WTC11 (cell line): ENCODE measurements around the gene SDK2. TPM values are rescaled to one million over a fixed set of nuclear protein-coding genes. Genes with fewer than 3 reads are reported as not detected.

Source experiments
- ATAC-seq: fragments of 200-7000 bp; cut with Tn5 transposase; 2 replicates; pipeline ENCODE4 v1.10.0; 2021; ENCODE audit warnings: mild to moderate bottlenecking, moderate library complexity
- CTCF ChIA-PET: fragments of 300-600 bp; sonication (Branson Sonifier 250); formaldehyde crosslinking; loops from one replicate; lab custom pipeline; 2021; ENCODE audit warnings: antibody characterized with exemption; lab: Charles Lee
- POLR2A ChIA-PET: fragments of 350-600 bp; sonication (Branson Sonifier 250); formaldehyde crosslinking; loops from one replicate; lab custom pipeline; 2021; ENCODE audit warnings: antibody characterized with exemption; lab: Charles Lee
- DNase-seq: peaks from one replicate; pipeline ENCODE4 v3.0.0; 2021; ENCODE audit warnings: low spot score
- H3K27ac Mint-ChIP-seq: 2 replicates; pipeline ENCODE4 v1.8.0; 2021; ENCODE audit warnings: mixed read lengths
- H3K27me3 Mint-ChIP-seq: 2 replicates; pipeline ENCODE4 v1.8.0; 2021; ENCODE audit warnings: low read depth, mild to moderate bottlenecking, moderate library complexity, mixed read lengths
- H3K36me3 Mint-ChIP-seq: 2 replicates; pipeline ENCODE4 v1.8.0; 2021; ENCODE audit warnings: mixed read lengths
- H3K4me1 Mint-ChIP-seq: 2 replicates; pipeline ENCODE4 v1.8.0; 2022; ENCODE audit warnings: mixed read lengths
- H3K4me3 Mint-ChIP-seq: 2 replicates; pipeline ENCODE4 v1.8.0; 2021; ENCODE audit warnings: mild to moderate bottlenecking, moderate library complexity, mixed read lengths
- H3K9me3 Mint-ChIP-seq: 2 replicates; pipeline ENCODE4 v1.8.0; 2021; ENCODE audit warnings: mixed read lengths
- CREM ChIP-seq: sonication (generic); formaldehyde crosslinking; IDR thresholded peaks from 2 replicates; pipeline ENCODE4 v1.8.1; 2022; ENCODE audit warnings: mild to moderate bottlenecking, missing genetic modification reagents, moderate library complexity
- E2F1 ChIP-seq: sonication (generic); formaldehyde crosslinking; IDR thresholded peaks from 2 replicates; pipeline ENCODE4 v1.8.0; 2022; ENCODE audit warnings: mild to moderate bottlenecking, missing genetic modification reagents
- ERG ChIP-seq: fragments of 250-450 bp; sonication (Bioruptor Pico); IDR thresholded peaks from 2 replicates; pipeline ENCODE4 v1.8.0; 2021; ENCODE audit warnings: mild to moderate bottlenecking
- FOXP1 ChIP-seq: sonication (generic); formaldehyde crosslinking; IDR thresholded peaks from 2 replicates; pipeline ENCODE4 v1.8.0; 2022; ENCODE audit warnings: missing genetic modification reagents, mild to moderate bottlenecking, moderate library complexity, borderline replicate concordance
- GABPB1 ChIP-seq: sonication (generic); formaldehyde crosslinking; IDR thresholded peaks from 2 replicates; pipeline ENCODE4 v1.8.1; 2023; ENCODE audit warnings: mild to moderate bottlenecking, missing genetic modification reagents
- GTF2I ChIP-seq: fragments of 250-450 bp; sonication (Bioruptor Pico); conservative IDR thresholded peaks from 2 replicates; pipeline ENCODE4 v1.4.0; 2021; ENCODE audit warnings: mild to moderate bottlenecking
- JAZF1 ChIP-seq: fragments of 250-450 bp; sonication (Bioruptor Pico); IDR thresholded peaks from 2 replicates; pipeline ENCODE4 v1.9.0; 2021; ENCODE audit warnings: moderate library complexity, mild to moderate bottlenecking, inconsistent platforms
- JUN ChIP-seq: sonication (generic); formaldehyde crosslinking; IDR thresholded peaks from 2 replicates; pipeline ENCODE4 v1.8.0; 2023; ENCODE audit warnings: mild to moderate bottlenecking, missing genetic modification reagents
- MYBL2 ChIP-seq: sonication (generic); formaldehyde crosslinking; IDR thresholded peaks from 2 replicates; pipeline ENCODE4 v1.8.1; 2023; ENCODE audit warnings: mild to moderate bottlenecking, moderate library complexity, missing genetic modification reagents
- PRRX2 ChIP-seq: fragments of 250-450 bp; sonication (Bioruptor Pico); IDR thresholded peaks from 2 replicates; pipeline ENCODE4 v1.8.0; 2021; ENCODE audit warnings: mild to moderate bottlenecking
- SMAD3 ChIP-seq: sonication (generic); formaldehyde crosslinking; IDR thresholded peaks from 2 replicates; pipeline ENCODE4 v1.8.0; 2022; ENCODE audit warnings: missing genetic modification reagents, mild to moderate bottlenecking, borderline replicate concordance
- ZBTB43 ChIP-seq: sonication (generic); formaldehyde crosslinking; IDR thresholded peaks from 2 replicates; pipeline ENCODE4 v1.8.1; 2023; ENCODE audit warnings: mild to moderate bottlenecking, missing genetic modification reagents
- ZNF396 ChIP-seq: fragments of 250-450 bp; sonication (Bioruptor Pico); IDR thresholded peaks from 2 replicates; pipeline ENCODE4 v1.8.0; 2021; ENCODE audit warnings: mild to moderate bottlenecking, moderate library complexity, borderline replicate concordance
- ZNF416 ChIP-seq: fragments of 250-450 bp; sonication (Bioruptor Pico); IDR thresholded peaks from 2 replicates; pipeline ENCODE4 v1.9.0; 2021; ENCODE audit warnings: mild to moderate bottlenecking, inconsistent platforms
- ZNF423 ChIP-seq: fragments of 250-450 bp; sonication (Bioruptor Pico); IDR thresholded peaks from 2 replicates; pipeline ENCODE4 v2.1.2; 2022; ENCODE audit warnings: mild to moderate bottlenecking, moderate library complexity
- total RNA-seq: library from RNA; stranded (reverse); gene quantifications from 3 replicates; pipeline ENCODE4 v1.2.3, GENCODE V29; 2021
- TF ChIP-seq, protein P1 (sequence below): sonication (generic); formaldehyde crosslinking; IDR thresholded peaks from 2 replicates; pipeline ENCODE4 v1.8.0; 2023; ENCODE audit warnings: mild to moderate bottlenecking, missing genetic modification reagents
- TF ChIP-seq, protein P2 (sequence below): sonication (generic); formaldehyde crosslinking; IDR thresholded peaks from 2 replicates; pipeline ENCODE4 v1.8.0; 2022; ENCODE audit warnings: mild to moderate bottlenecking, missing genetic modification reagents
- TF ChIP-seq, protein P3 (sequence below): sonication (generic); formaldehyde crosslinking; conservative IDR thresholded peaks from 2 replicates; pipeline ENCODE4 v1.8.1; 2023; ENCODE audit warnings: mild to moderate bottlenecking, low read depth, missing genetic modification reagents, moderate library complexity
- TF ChIP-seq, protein P4 (sequence below): sonication (generic); formaldehyde crosslinking; IDR thresholded peaks from 2 replicates; pipeline ENCODE4 v1.8.1; 2023; ENCODE audit warnings: mild to moderate bottlenecking, moderate library complexity, missing genetic modification reagents

Gene SDK2
- total RNA-seq, 1 experiment from 2014 or later, result 14.8 TPM

GRCh38 chr17:73549841-73550430 is 94.3 kb downstream of the SDK2 start:
- ChIA-PET POLR2A (no interaction called here), CTCF (interaction anchor here (1.1 to 1.7 kb wide), 3 partner anchors 9 to 120 kb away, joined by 3 to 5 read pairs (median 3); no protein-coding TSS in a partner anchor)
- DNase-seq (no peak), ATAC-seq (no peak)
- H3K27me3 Mint-ChIP-seq, result no peaks in the 10 kb centered on the region; the same call in 1 of the 2 replicates
- peaks cover 10% of the 10 kb centered on the region for H3K9me3 Mint-ChIP-seq
- H3K36me3 Mint-ChIP-seq, result peaks cover 4% of the 10 kb centered on the region; the same call in 1 of the 2 replicates
- H3K4me1 Mint-ChIP-seq, result peaks cover 61% of the 10 kb centered on the region
- H3K27ac Mint-ChIP-seq, result no peak overlapping the region
- TF ChIP-seq E2F1 (CRISPR knock-in tag), result no peak
- no peak for TF ChIP-seq FOXP1 (CRISPR knock-in tag)
- TF ChIP-seq MYBL2, result no peak
- TF ChIP-seq JAZF1 (CRISPR knock-in tag), result no peak
- TF ChIP-seq ZNF416 (CRISPR knock-in tag), result no peak
- no peak for TF ChIP-seq GTF2I
- no peak for TF ChIP-seq JUN (CRISPR knock-in tag)
- TF ChIP-seq ZNF396 (CRISPR knock-in tag), result no peak
- no peak for TF ChIP-seq ERG (CRISPR knock-in tag)
- H3K4me3 Mint-ChIP-seq, result no peak overlapping the region

- ChIA-PET CTCF (no interaction called here), POLR2A (interaction anchor here (0.6 kb wide), 1 partner anchor 47 kb away, joined by 3 read pairs; no protein-coding TSS in a partner anchor)
- no peak for ATAC-seq
These were observed 95.5 kb downstream of the SDK2 start for GRCh38 chr17:73548620-73549311.

More at GRCh38 chr17:73548620-73549311, 95.5 kb downstream of the SDK2 start:
- no peak overlapping the region for H3K4me3 Mint-ChIP-seq
- TF ChIP-seq, protein P1, sequence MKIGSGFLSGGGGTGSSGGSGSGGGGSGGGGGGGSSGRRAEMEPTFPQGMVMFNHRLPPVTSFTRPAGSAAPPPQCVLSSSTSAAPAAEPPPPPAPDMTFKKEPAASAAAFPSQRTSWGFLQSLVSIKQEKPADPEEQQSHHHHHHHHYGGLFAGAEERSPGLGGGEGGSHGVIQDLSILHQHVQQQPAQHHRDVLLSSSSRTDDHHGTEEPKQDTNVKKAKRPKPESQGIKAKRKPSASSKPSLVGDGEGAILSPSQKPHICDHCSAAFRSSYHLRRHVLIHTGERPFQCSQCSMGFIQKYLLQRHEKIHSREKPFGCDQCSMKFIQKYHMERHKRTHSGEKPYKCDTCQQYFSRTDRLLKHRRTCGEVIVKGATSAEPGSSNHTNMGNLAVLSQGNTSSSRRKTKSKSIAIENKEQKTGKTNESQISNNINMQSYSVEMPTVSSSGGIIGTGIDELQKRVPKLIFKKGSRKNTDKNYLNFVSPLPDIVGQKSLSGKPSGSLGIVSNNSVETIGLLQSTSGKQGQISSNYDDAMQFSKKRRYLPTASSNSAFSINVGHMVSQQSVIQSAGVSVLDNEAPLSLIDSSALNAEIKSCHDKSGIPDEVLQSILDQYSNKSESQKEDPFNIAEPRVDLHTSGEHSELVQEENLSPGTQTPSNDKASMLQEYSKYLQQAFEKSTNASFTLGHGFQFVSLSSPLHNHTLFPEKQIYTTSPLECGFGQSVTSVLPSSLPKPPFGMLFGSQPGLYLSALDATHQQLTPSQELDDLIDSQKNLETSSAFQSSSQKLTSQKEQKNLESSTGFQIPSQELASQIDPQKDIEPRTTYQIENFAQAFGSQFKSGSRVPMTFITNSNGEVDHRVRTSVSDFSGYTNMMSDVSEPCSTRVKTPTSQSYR, result no peak
- TF ChIP-seq, protein P2, sequence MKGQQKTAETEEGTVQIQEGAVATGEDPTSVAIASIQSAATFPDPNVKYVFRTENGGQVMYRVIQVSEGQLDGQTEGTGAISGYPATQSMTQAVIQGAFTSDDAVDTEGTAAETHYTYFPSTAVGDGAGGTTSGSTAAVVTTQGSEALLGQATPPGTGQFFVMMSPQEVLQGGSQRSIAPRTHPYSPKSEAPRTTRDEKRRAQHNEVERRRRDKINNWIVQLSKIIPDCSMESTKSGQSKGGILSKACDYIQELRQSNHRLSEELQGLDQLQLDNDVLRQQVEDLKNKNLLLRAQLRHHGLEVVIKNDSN (CRISPR knock-in tag), result no peak
- no peak for TF ChIP-seq ZNF423 (CRISPR knock-in tag)
- TF ChIP-seq PRRX2 (CRISPR knock-in tag), result no peak
- TF ChIP-seq CREM, result no peak
- TF ChIP-seq GABPB1, result no peak
- TF ChIP-seq, protein P3, sequence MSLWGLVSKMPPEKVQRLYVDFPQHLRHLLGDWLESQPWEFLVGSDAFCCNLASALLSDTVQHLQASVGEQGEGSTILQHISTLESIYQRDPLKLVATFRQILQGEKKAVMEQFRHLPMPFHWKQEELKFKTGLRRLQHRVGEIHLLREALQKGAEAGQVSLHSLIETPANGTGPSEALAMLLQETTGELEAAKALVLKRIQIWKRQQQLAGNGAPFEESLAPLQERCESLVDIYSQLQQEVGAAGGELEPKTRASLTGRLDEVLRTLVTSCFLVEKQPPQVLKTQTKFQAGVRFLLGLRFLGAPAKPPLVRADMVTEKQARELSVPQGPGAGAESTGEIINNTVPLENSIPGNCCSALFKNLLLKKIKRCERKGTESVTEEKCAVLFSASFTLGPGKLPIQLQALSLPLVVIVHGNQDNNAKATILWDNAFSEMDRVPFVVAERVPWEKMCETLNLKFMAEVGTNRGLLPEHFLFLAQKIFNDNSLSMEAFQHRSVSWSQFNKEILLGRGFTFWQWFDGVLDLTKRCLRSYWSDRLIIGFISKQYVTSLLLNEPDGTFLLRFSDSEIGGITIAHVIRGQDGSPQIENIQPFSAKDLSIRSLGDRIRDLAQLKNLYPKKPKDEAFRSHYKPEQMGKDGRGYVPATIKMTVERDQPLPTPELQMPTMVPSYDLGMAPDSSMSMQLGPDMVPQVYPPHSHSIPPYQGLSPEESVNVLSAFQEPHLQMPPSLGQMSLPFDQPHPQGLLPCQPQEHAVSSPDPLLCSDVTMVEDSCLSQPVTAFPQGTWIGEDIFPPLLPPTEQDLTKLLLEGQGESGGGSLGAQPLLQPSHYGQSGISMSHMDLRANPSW, result no peak
- no peak for TF ChIP-seq ZNF396 (CRISPR knock-in tag)
- TF ChIP-seq, protein P4, sequence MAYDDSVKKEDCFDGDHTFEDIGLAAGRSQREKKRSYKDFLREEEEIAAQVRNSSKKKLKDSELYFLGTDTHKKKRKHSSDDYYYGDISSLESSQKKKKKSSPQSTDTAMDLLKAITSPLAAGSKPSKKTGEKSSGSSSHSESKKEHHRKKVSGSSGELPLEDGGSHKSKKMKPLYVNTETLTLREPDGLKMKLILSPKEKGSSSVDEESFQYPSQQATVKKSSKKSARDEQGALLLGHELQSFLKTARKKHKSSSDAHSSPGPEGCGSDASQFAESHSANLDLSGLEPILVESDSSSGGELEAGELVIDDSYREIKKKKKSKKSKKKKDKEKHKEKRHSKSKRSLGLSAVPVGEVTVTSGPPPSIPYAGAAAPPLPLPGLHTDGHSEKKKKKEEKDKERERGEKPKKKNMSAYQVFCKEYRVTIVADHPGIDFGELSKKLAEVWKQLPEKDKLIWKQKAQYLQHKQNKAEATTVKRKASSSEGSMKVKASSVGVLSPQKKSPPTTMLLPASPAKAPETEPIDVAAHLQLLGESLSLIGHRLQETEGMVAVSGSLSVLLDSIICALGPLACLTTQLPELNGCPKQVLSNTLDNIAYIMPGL (CRISPR knock-in tag), result no peak
- TF ChIP-seq ZBTB43 (CRISPR knock-in tag), result no peak
- TF ChIP-seq SMAD3 (CRISPR knock-in tag), result no peak
- no peaks in the 10 kb centered on the region for H3K36me3 Mint-ChIP-seq
- H3K27me3 Mint-ChIP-seq, result no peaks in the 10 kb centered on the region; the same call in 1 of the 2 replicates
- peaks cover 66% of the 10 kb centered on the region for H3K4me1 Mint-ChIP-seq
- no peak for DNase-seq
- H3K9me3 Mint-ChIP-seq, result no peaks in the 10 kb centered on the region
- H3K27ac Mint-ChIP-seq, result no peak overlapping the region
